Endothelial cell of umbilical vein (primary cell): ENCODE data around the gene SFXN4.

Experiments used
- CTCF ChIP-seq, 2 donors: IDR thresholded peaks; 1 replicate in 1 of 2; 2 replicates in 1 of 2; pipeline ENCODE4 v1.5.1; 2011; ENCODE audit warnings: low read length in 2 of 2, mild to moderate bottlenecking in 2 of 2, moderate library complexity in 2 of 2, control low read depth in 1 of 2, inconsistent platforms in 1 of 2, low read depth in 1 of 2; ENCODE audit not compliant: insufficient read depth in 1 of 2; ENCODE audit errors: extremely low read depth in 1 of 2
- EZH2 ChIP-seq: IDR thresholded peaks from 2 replicates; pipeline ENCODE4 v1.6.1; 2012; ENCODE audit warnings: borderline replicate concordance, low read depth, mild to moderate bottlenecking, moderate library complexity, low read length, inconsistent platforms; ENCODE audit not compliant: severe bottlenecking
- JUN ChIP-seq: IDR thresholded peaks from 2 replicates; pipeline ENCODE4 v1.6.1; 2011; ENCODE audit warnings: borderline replicate concordance, low read depth; ENCODE audit not compliant: insufficient read length, insufficient read depth
- MAX ChIP-seq: IDR thresholded peaks from 2 replicates; pipeline ENCODE4 v1.6.1; 2011; ENCODE audit not compliant: insufficient read depth, insufficient read length
- MYC ChIP-seq: IDR thresholded peaks from one replicate; pipeline ENCODE4 v1.6.1; 2011; ENCODE audit warnings: mild to moderate bottlenecking, low read depth, low read length
- POLR2A ChIP-seq: IDR thresholded peaks from 2 replicates; pipeline ENCODE4 v1.6.1; 2012; ENCODE audit warnings: low read depth, mild to moderate bottlenecking, control low read depth, low read length
- POLR2AphosphoS5 ChIP-seq: IDR thresholded peaks from 2 replicates; pipeline ENCODE4 v1.6.1; 2012; ENCODE audit warnings: low read depth, mild to moderate bottlenecking, control low read depth, low read length, moderate library complexity; ENCODE audit not compliant: insufficient read depth

GRCh38 chr10:119208553-119208940, 43.0 kb upstream of the SFXN4 start:
- peak; percentile 11 for TF ChIP-seq POLR2A
- no peak for TF ChIP-seq CTCF (IDR thresholded peaks at IDR 0.05; ENCODE audit: extremely low read depth in 1 of 2, insufficient read depth in 1 of 2, low read depth in 1 of 2, low read length in 2 of 2)
- no peak for TF ChIP-seq EZH2
- no peak for TF ChIP-seq POLR2AphosphoS5
- TF ChIP-seq MYC: no peak
- TF ChIP-seq MAX: no peak
- no peak for TF ChIP-seq JUN
